OCI-LY3 (cell line): ENCODE results near the gene GTPBP6.
A peak's percentile ranks its signal among the peaks of the same experiment; 100 is the strongest.

ENCODE experiments used
- H2AFZ ChIP-seq: fragments of 200-600, 300-600 bp; shearing (Covaris generic); 2 replicates; pipeline ENCODE4 v1.6.0; 2014; ENCODE audit warnings: antibody characterized with exemption, low read depth, low read length
- H3K27ac ChIP-seq: fragments of 200-600, 300-600 bp; sonication (generic); 2 replicates; pipeline ENCODE4 v1.5.1; 2014; ENCODE audit warnings: mild to moderate bottlenecking, low read length, moderate library complexity, mixed read lengths
- H3K27me3 ChIP-seq: fragments of 200-600, 300-600 bp; sonication (generic); 2 replicates; pipeline ENCODE4 v1.6.1; 2014; ENCODE audit warnings: low read depth, low read length, mixed read lengths
- H3K36me3 ChIP-seq: fragments of 200-600, 300-600 bp; sonication (generic); replicated peaks from 2 replicates; pipeline ENCODE3; 2014; ENCODE audit warnings: low read depth, low read length, mixed read lengths
- H3K4me1 ChIP-seq: fragments of 300-600, 200-600 bp; sonication (generic); 2 replicates; pipeline ENCODE4 v1.6.1; 2014; ENCODE audit warnings: low read length, mixed read lengths
- H3K4me2 ChIP-seq: fragments of 200-600, 300-600 bp; sonication (generic); 2 replicates; pipeline ENCODE4 v1.6.1; 2014; ENCODE audit warnings: low read length, mixed read lengths
- H3K4me3 ChIP-seq: fragments of 300-600, 200-600 bp; sonication (generic); 2 replicates; pipeline ENCODE4 v1.5.1; 2014; ENCODE audit warnings: antibody characterized with exemption, mild to moderate bottlenecking, low read length, moderate library complexity
- H3K79me2 ChIP-seq: fragments of 300-600, 200-600 bp; shearing (Covaris generic); 2 replicates; pipeline ENCODE4 v1.6.1; 2014; ENCODE audit warnings: mild to moderate bottlenecking, low read length, mixed read lengths
- H3K9ac ChIP-seq: fragments of 300-600, 200-600 bp; shearing (Covaris generic); 2 replicates; pipeline ENCODE4 v1.6.0; 2014; ENCODE audit warnings: mild to moderate bottlenecking, low read length, moderate library complexity
- H3K9me3 ChIP-seq: fragments of 200-600, 300-600 bp; shearing (Covaris generic); 2 replicates; pipeline ENCODE4 v1.6.1; 2014; ENCODE audit warnings: low read length, mixed read lengths; ENCODE audit not compliant: insufficient read depth
- H4K20me1 ChIP-seq: fragments of 200-600, 300-600 bp; sonication (generic); 2 replicates; pipeline ENCODE4 v1.6.1; 2016; ENCODE audit warnings: low read length, mixed read lengths; ENCODE audit not compliant: insufficient read depth
- CTCF ChIP-seq: fragments of 200-600, 300-600 bp; sonication (generic); IDR thresholded peaks from 2 replicates; pipeline ENCODE4 v1.5.1; 2014; ENCODE audit warnings: antibody characterized with exemption, low read length, low read depth
- EZH2phosphoT487 ChIP-seq: fragments of 200-600 bp; shearing (Covaris generic); IDR thresholded peaks from 2 replicates; pipeline ENCODE4 v1.6.1; 2018; ENCODE audit warnings: antibody characterized with exemption, mixed run types, low read depth

GTPBP6 gene

GRCh38 chrX:320126-320783 lies 1.7 kb upstream of the GTPBP6 start:
- Histone ChIP-seq H3K36me3 (peaks cover 14% of the 10 kb centered on the region), H3K79me2 (peaks cover 30% of the 10 kb centered on the region), H2AFZ (no peak overlapping the region), H3K4me3 (peak overlapping the region; percentile 95), H4K20me1 (peaks cover 12% of the 10 kb centered on the region), H3K4me1 (peaks cover 20% of the 10 kb centered on the region), H3K9ac (peak overlapping the region; percentile 98), H3K4me2 (peak overlapping the region; percentile 89), H3K27ac (no peak overlapping the region), H3K27me3 (no peaks in the 10 kb centered on the region), H3K9me3 (no peaks in the 10 kb centered on the region)
- no peak for TF ChIP-seq EZH2phosphoT487
- TF ChIP-seq CTCF, result no peak

DNA sequence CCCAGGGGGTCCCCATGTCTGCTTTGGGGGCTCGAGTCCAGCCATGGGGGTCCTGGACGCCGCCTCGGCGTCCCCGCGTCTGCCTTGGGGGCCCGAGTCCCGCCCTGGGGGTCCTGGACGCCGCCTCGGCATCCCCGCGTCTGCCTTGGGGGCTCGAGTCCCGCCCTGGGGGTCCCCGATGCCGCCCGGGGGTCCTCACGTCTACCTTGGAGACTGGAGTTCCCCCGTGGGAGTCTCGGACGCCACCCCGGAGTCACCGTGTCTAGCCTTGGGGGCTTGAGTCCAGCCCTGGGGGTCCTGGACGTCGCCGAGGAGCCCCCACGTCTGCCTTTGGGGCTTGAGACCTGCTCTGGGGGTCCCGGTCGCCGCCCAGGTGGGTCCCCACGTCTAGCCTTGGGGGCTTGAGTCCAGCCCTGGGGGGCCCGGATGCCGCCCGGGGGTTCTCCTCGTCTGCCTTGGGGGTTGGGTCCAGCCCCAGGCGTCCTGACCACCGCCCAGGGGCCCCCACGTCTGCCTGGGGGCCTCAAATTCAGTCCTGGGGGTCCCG lies 1.1 kb upstream of the GTPBP6 start:
- TF ChIP-seq EZH2phosphoT487, result no peak
- TF ChIP-seq CTCF, result no peak
- H3K4me3 ChIP-seq, result peak overlapping the region; percentile 95
- peak overlapping the region; percentile 89 for H3K4me2 ChIP-seq
- H3K4me1 ChIP-seq, result peaks cover 20% of the 10 kb centered on the region
- H4K20me1 ChIP-seq, result peaks cover 12% of the 10 kb centered on the region
- H3K9me3 ChIP-seq, result no peaks in the 10 kb centered on the region
- peaks cover 20% of the 10 kb centered on the region for H3K36me3 ChIP-seq
- peak overlapping the region; percentile 67 for H3K27ac ChIP-seq
- H3K9ac ChIP-seq, result peak overlapping the region; percentile 98
- no peak overlapping the region for H2AFZ ChIP-seq
- H3K79me2 ChIP-seq, result peaks cover 30% of the 10 kb centered on the region
- H3K27me3 ChIP-seq, result no peaks in the 10 kb centered on the region

DNA sequence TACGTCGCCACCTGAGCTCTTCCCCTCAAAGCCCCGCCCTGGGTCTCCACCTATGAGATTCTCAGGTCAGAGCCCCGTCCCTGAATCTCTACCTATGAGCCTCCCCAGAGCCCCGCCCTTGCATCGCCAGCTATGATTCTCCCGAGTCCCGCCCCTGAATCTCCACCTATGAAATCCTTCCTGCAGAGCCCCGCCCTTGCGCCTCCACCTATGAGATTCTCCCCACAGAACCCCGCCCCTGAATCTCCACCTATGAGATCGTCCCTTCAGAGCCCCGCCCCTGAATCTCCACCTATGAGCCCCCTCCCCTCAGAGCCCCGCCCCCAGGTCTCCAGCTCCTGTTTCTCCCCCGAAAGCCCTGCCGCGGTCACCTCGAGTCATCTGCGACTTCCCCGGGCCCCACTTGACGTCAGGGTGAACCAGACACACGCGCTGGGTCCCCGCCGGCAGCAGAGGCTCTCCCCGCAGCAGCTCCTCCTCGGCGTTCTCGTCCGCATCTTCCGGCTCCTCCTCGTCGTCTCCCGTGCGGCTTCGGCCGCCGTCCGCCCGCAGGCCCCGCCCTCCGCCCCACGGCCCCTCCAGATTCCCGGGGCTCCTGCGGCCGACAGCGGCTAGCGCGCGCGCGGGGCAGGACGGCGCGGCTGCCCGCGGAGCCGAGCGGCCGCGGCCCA lies 393 bp downstream of the GTPBP6 start:
- H3K4me3 ChIP-seq, result peak overlapping the region; percentile 93
- peak overlapping the region; percentile 88 for H3K27ac ChIP-seq
- H3K36me3 ChIP-seq, result peaks cover 28% of the 10 kb centered on the region
- TF ChIP-seq CTCF (no peak), EZH2phosphoT487 (no peak)
- no peak overlapping the region for H2AFZ ChIP-seq
- H4K20me1 ChIP-seq, result peaks cover 12% of the 10 kb centered on the region
- H3K9me3 ChIP-seq, result no peaks in the 10 kb centered on the region
- H3K4me1 ChIP-seq, result peaks cover 20% of the 10 kb centered on the region
- no peaks in the 10 kb centered on the region for H3K27me3 ChIP-seq
- H3K9ac ChIP-seq, result peak overlapping the region; percentile 97
- peaks cover 30% of the 10 kb centered on the region for H3K79me2 ChIP-seq
- peak overlapping the region; percentile 64 for H3K4me2 ChIP-seq

DNA sequence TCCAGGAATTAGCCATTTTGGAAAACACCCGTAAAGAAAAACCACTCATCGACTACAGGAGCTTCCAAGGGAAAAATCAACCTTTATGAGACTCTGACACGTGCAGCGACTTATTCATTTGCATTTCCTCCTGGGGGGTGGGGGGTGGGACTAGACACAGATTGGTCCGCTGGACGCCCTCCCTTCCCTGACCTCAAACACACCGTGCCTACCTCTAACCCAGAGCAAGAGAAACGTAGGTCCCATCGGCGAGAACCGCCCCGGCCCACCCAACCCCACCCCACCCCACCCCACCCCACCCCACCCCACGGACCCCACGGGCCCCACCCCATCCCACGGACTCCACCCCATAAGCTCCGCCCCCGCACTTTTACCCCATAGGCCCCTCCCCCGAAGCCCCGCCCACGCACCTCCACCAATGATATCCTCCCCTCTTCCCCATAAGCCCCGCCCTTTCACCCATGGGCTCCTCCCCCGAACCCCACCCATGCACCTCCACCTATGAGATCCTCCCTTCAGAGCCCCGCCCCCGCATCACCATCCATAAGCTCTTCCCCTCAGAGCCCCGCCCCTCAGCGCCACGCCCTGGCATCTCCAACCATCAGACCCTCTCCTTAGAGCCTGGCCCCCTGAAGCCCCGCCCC lies 1.1 kb downstream of the GTPBP6 start:
- H2AFZ ChIP-seq, result no peak overlapping the region
- peaks cover 34% of the 10 kb centered on the region for H3K36me3 ChIP-seq
- peaks cover 30% of the 10 kb centered on the region for H3K79me2 ChIP-seq
- no peak overlapping the region for H3K9ac ChIP-seq
- peaks cover 12% of the 10 kb centered on the region for H4K20me1 ChIP-seq
- H3K4me2 ChIP-seq, result peak overlapping the region; percentile 64
- no peaks in the 10 kb centered on the region for H3K27me3 ChIP-seq
- H3K4me3 ChIP-seq, result peak overlapping the region; percentile 93
- peak overlapping the region; percentile 88; the same call in 1 of the 2 replicates for H3K27ac ChIP-seq
- TF ChIP-seq EZH2phosphoT487 (no peak), CTCF (no peak)
- no peaks in the 10 kb centered on the region for H3K9me3 ChIP-seq
- H3K4me1 ChIP-seq, result peaks cover 14% of the 10 kb centered on the region
